GM12878 (cell line): ENCODE measurements around the gene ARHGAP27. TPM values are rescaled to one million over a fixed set of nuclear protein-coding genes. Genes with fewer than 3 reads are reported as not detected.

Source experiments
- ATAC-seq: fragments of 200-7000 bp; cut with Tn5 transposase; 3 replicates; pipeline ENCODE4 v1.9.1; 2020; ENCODE audit warnings: mild to moderate bottlenecking, moderate library complexity
- BruUV-seq: library from RNA; stranded (reverse); fragments of 400-500 nt; replicated peaks from 2 replicates; lab custom pipeline; 2021; lab: Mats Ljungman, UMichigan
- CTCF ChIA-PET: fragments of 300-600 bp; sonication (Branson Sonifier 250); formaldehyde crosslinking; extraction: SDS; loops from one replicate; lab custom pipeline; 2021; ENCODE audit warnings: inconsistent platforms; lab: Yijun Ruan, JAX
- POLR2A ChIA-PET: fragments of 350-600 bp; formaldehyde crosslinking; extraction: SDS; loops from one replicate; lab custom pipeline; 2021; ENCODE audit warnings: inconsistent platforms; lab: Charles Lee
- RAD21 ChIA-PET: fragments of 300-600 bp; sonication (Branson Sonifier 250); formaldehyde crosslinking; loops from one replicate; lab custom pipeline; 2023; ENCODE audit warnings: antibody characterized with exemption; ENCODE audit not compliant: unreplicated experiment; lab: Charles Lee
- SMC1A ChIA-PET: fragments of 300-600 bp; sonication (Branson Sonifier 250); formaldehyde crosslinking; loops from one replicate; lab custom pipeline; 2023; ENCODE audit not compliant: unreplicated experiment, uncharacterized antibody; lab: Charles Lee
- DNase-seq: peaks from one replicate; pipeline ENCODE4 v3.0.0-alpha.2; 2011; ENCODE audit warnings: low read depth, low spot score
- FAIRE-seq: peaks from 3 replicates; lab custom pipeline; 2011; peaks lifted over from hg19 to GRCh38; lab: Jason Lieb, UNC
- H2AFZ ChIP-seq: 2 replicates; pipeline ENCODE4 v1.6.0; 2011; ENCODE audit warnings: low read depth, low read length, control low read depth; ENCODE audit not compliant: control insufficient read depth
- H3K27ac ChIP-seq: 2 replicates; pipeline ENCODE4 v1.5.1; 2011; ENCODE audit warnings: control low read depth; ENCODE audit not compliant: control insufficient read depth, insufficient read depth
- H3K27me3 ChIP-seq, 2 experiments: replicated peaks in 1 of 2; 2 replicates each; pipeline versions ENCODE4 v1.6.0 to v1.6.1; 2011; ENCODE audit warnings: low read length in 1 of 2; ENCODE audit not compliant: control insufficient read depth in 2 of 2, insufficient read depth in 2 of 2
- H3K36me3 ChIP-seq, 2 experiments: 2 replicates each; pipeline ENCODE4 v1.5.1; 2011; ENCODE audit warnings: low read length in 1 of 2; ENCODE audit not compliant: control insufficient read depth in 2 of 2, insufficient read depth in 2 of 2
- H3K4me1 ChIP-seq: 2 replicates; pipeline ENCODE4 v1.6.1; 2011; ENCODE audit warnings: mild to moderate bottlenecking, low read length, moderate library complexity, mixed read lengths; ENCODE audit not compliant: control insufficient read depth, insufficient read depth
- H3K4me2 ChIP-seq: 2 replicates; pipeline ENCODE4 v1.6.0; 2011; ENCODE audit warnings: control low read depth; ENCODE audit not compliant: control insufficient read depth, insufficient read depth
- H3K4me3 ChIP-seq: fragments of 200-600 bp; sonication (generic); 2 replicates; pipeline ENCODE4 v1.5.1; 2016
- H3K79me2 ChIP-seq: 2 replicates; pipeline ENCODE4 v1.6.0; 2011; ENCODE audit warnings: low read length; ENCODE audit not compliant: control insufficient read depth, insufficient read depth
- H3K9ac ChIP-seq: 2 replicates; pipeline ENCODE4 v1.8.0; 2011; ENCODE audit warnings: low read length, control low read depth, mixed read lengths; ENCODE audit not compliant: control insufficient read depth, insufficient read depth
- H3K9me3 ChIP-seq: replicated peaks from 3 replicates; pipeline ENCODE4 v1.5.1; 2011; ENCODE audit warnings: mild to moderate bottlenecking, low read length; ENCODE audit not compliant: control insufficient read depth, insufficient read depth
- H4K20me1 ChIP-seq: 2 replicates; pipeline ENCODE4 v1.6.0; 2011; ENCODE audit not compliant: control insufficient read depth, insufficient read depth
- EZH2 ChIP-seq: IDR thresholded peaks from 2 replicates; pipeline ENCODE4 v1.6.1; 2012; ENCODE audit warnings: low read depth, mild to moderate bottlenecking, control low read depth, inconsistent platforms, low read length, borderline replicate concordance; ENCODE audit not compliant: control insufficient read depth
- NFIC ChIP-seq: IDR thresholded peaks from 2 replicates; pipeline ENCODE4 v1.6.1; 2012; ENCODE audit warnings: low read depth, mild to moderate bottlenecking, inconsistent platforms, low read length, moderate library complexity
- SPI1 ChIP-seq: IDR thresholded peaks from 2 replicates; pipeline ENCODE4 v1.6.1; 2011; ENCODE audit warnings: low read depth, mild to moderate bottlenecking, low read length, moderate library complexity, borderline replicate concordance; ENCODE audit not compliant: insufficient read depth
- ZBED1 ChIP-seq: IDR thresholded peaks from 2 replicates; pipeline ENCODE4 v1.6.1; 2016; ENCODE audit warnings: borderline replicate concordance
- WGBS: methylation state at CpG from one replicate; pipeline ENCODE4 v1.1.6; 2016; ENCODE audit warnings: low lambda C conversion rate; ENCODE audit not compliant: insufficient replicate concordance, insufficient coverage; ENCODE audit errors: missing lambda C conversion rate; 5-methylcytosine and 5-hydroxymethylcytosine counted together
- in situ Hi-C: fragments of 300-500 bp; cut with MboI; formaldehyde crosslinking; loops from 9 replicates; pipeline ENCODE4 v1.14.3; 2018; ENCODE audit warnings: mixed read lengths
- intact Hi-C: fragments of 100-400 bp; cut with micrococcal nuclease; formaldehyde crosslinking; loops from one replicate; pipeline ENCODE4 v1.14.2; 2022; ENCODE audit not compliant: unreplicated experiment
- polyA plus RNA-seq, 11 experiments: library from polyadenylated mRNA; depleted of rRNA in 4 of 11; unstranded in 6 of 11; stranded (reverse) in 5 of 11; fragments of >200 nt; fragmentation: Nextera tagmentation in 4 of 11; fragmentation: Illumina TruSeq in 1 of 11; extraction: Ambion mirVana in 4 of 11; extraction: Trizol in 1 of 11; gene quantifications; 1 replicate in 1 of 11; 2 replicates in 10 of 11; pipeline versions ENCODE4 v1.2.1 to v1.2.3, GENCODE V29; 2011 to 2016; ENCODE audit warnings: inconsistent platforms in 2 of 11, missing spikeins in 2 of 11, low read depth in 1 of 11
- total RNA-seq, 4 experiments: library from RNA; depleted of rRNA in 3 of 4; stranded (reverse); fragments of >200 nt in 3 of 4; fragmentation: Illumina TruSeq in 1 of 4; extraction: Trizol in 1 of 4; gene quantifications; 2 replicates each; pipeline versions ENCODE4 v1.2.1 to v1.2.3, GENCODE V29; 2013 to 2021

The ARHGAP27 gene
- total and polyA plus RNA-seq, 10 of the 15 experiments (the other 5 are each of a cell fraction or from before 2014, with no cell fraction given): 0.64 to 45.7 (median 17.7) TPM

GRCh38 chr17:45406107-45406506, 26.6 kb downstream of the ARHGAP27 start:
- peak overlapping the region; percentile 8; the same call in 1 of the 2 replicates for H3K4me2 ChIP-seq
- ChIA-PET POLR2A (interaction anchor here (0.9 to 1.2 kb wide), 2 partner anchors 9 to 89 kb away, joined by 3 read pairs; partner anchors contain the start of gene MAP3K14), SMC1A (interaction anchor here (1.1 to 1.7 kb wide), 5 partner anchors 8 to 95 kb away, joined by 3 to 4 read pairs (median 3); no protein-coding TSS in a partner anchor), CTCF (interaction anchor here (0.6 to 5.8 kb wide), 6 partner anchors 9 to 231 kb away, joined by 3 to 67 read pairs (median 5); no protein-coding TSS in a partner anchor), RAD21 (interaction anchor here (0.8 to 2.0 kb wide), 4 partner anchors 12 to 85 kb away, joined by 3 to 8 read pairs (median 5); no protein-coding TSS in a partner anchor)
- no peak overlapping the region for H3K4me3 ChIP-seq
- H3K79me2 ChIP-seq: peaks cover 35% of the 10 kb centered on the region
- DNase-seq (no peak), FAIRE-seq (peak; percentile 18), ATAC-seq (no peak)
- BruUV-seq: no TSS peak
- H3K9ac ChIP-seq: no peak overlapping the region
- no peaks in the 10 kb centered on the region for H4K20me1 ChIP-seq
- H3K27ac ChIP-seq: no peak overlapping the region; the same call in 1 of the 2 replicates
- in situ Hi-C loops (loop anchor here (25.0 kb wide), 1 partner anchor 431 kb away; the partner anchor contains the start of gene SPPL2C), intact Hi-C loops (no loop called here)
- WGBS: 50% methylated on average over 7 of the region's 7 CpGs
- no peaks in the 10 kb centered on the region for H3K27me3 ChIP-seq
- H2AFZ ChIP-seq: no peak overlapping the region
- H3K9me3 ChIP-seq: no peaks in the 10 kb centered on the region
- H3K4me1 ChIP-seq: peaks cover 24% of the 10 kb centered on the region
- peaks cover 16 to 18% of the 10 kb centered on the region in 2 experiments for H3K36me3 ChIP-seq
- TF ChIP-seq ZBED1 (no peak), EZH2 (no peak), SPI1 (peak; percentile 57), NFIC (no peak)
